ENCODE results near the gene HNRNPUL2.
"Not testable (repeated sequence)": the region's sequence is repeated elsewhere in the genome, so short reads cannot be mapped to it uniquely, and the experiment has no call there.

The HNRNPUL2 gene

DNA sequence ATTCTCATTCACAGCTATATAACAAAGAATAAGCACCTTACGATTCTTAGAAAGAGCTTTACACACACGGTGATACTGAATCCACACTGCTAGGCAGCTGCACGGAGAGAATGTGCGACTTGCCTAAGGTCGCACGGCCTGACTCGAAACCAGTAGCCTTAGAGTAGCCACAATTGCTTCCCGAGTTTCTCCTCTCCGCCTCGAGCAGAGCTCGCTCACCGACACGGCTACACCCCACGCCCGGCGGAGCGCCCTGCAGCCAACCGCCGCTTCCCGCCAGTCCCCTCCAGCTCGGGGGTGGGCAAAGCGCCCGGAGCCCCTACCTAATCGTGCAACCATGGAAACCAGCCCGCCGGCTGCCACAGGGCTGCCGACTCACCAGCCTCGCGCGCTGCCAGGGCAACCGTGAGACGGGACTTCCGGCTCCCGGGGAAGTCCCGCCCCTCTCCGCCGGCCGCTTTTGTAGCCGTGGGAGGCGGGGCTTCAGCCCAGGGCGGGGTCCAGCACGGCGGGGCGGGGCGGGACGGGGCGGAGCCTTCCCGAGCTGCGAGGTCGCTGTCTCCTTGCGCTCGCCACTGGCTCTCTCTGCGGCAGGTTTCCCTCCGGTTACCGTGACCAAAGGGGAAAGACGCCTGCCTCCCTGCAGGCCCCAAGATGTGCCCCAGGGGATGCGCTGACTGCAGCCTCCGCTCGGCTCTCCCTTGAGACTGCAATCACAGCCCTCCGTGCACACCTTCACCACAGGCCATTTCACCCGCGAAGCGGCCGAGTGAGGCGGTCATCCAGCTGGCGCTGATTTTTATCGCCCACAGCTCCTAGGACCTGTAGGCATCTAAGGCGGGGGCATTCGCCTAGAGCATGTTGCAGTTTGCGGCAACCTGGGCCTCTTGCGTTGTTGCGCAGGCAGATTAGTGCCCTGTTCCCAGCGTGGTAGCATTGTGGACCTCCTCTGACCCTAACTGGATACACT lies 21.1 kb downstream of the HNRNPUL2 start:
- Histone ChIP-seq H3K4me3 (IDR thresholded peaks at IDR 0.05; ENCODE audit: insufficient read depth, low read depth, low read length) (no peak overlapping the region), H3K27ac (peak overlapping the region; percentile 82), H3K36me3 (ENCODE audit: insufficient read depth) (no peaks in the 10 kb centered on the region), H3K9ac (peak overlapping the region; percentile 76), H3K27me3 (ENCODE audit: insufficient read depth, low read depth) (no peaks in the 10 kb centered on the region), H2AFZ (ENCODE audit: low read depth) (peak overlapping the region; percentile 75), H3K4me2 (peak overlapping the region; percentile 83), H3K79me2 (ENCODE audit: insufficient read depth, low read depth) (peaks cover 3% of the 10 kb centered on the region; the same call in 1 of the 2 replicates), H3K4me1 (ENCODE audit: low read depth, poor library complexity, severe bottlenecking) (peaks cover 42% of the 10 kb centered on the region), H4K20me1 (ENCODE audit: insufficient read depth) (no peaks in the 10 kb centered on the region)
- TF ChIP-seq, protein P1, sequence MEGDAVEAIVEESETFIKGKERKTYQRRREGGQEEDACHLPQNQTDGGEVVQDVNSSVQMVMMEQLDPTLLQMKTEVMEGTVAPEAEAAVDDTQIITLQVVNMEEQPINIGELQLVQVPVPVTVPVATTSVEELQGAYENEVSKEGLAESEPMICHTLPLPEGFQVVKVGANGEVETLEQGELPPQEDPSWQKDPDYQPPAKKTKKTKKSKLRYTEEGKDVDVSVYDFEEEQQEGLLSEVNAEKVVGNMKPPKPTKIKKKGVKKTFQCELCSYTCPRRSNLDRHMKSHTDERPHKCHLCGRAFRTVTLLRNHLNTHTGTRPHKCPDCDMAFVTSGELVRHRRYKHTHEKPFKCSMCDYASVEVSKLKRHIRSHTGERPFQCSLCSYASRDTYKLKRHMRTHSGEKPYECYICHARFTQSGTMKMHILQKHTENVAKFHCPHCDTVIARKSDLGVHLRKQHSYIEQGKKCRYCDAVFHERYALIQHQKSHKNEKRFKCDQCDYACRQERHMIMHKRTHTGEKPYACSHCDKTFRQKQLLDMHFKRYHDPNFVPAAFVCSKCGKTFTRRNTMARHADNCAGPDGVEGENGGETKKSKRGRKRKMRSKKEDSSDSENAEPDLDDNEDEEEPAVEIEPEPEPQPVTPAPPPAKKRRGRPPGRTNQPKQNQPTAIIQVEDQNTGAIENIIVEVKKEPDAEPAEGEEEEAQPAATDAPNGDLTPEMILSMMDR (conservative IDR thresholded peaks at IDR 0.05; ENCODE audit: low read depth, low read length) = no peak

DNA sequence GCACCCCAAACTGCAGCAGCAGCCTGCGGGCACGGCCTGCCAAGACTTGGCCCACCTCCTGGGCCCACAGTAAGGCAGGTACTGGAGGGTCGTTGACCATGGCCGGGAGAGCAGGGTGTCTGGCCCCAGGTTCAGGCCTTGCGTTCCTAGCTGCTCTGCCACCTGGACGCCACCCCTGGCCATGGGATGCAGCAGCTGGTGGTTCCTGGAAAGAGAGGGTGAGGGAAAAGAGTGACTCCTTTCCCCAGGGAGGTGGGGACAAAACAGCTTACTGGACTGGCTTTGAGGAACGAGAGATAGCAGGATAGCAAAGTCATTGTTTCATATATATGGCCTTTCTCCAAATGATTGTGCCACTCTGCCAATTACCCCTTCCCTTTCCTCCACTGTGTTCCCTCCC lies 21.8 kb downstream of the HNRNPUL2 start:
- Histone ChIP-seq H3K27ac (peak overlapping the region; percentile 82), H3K4me3 (IDR thresholded peaks at IDR 0.05; ENCODE audit: insufficient read depth, low read depth, low read length) (no peak overlapping the region), H3K36me3 (ENCODE audit: insufficient read depth) (no peaks in the 10 kb centered on the region), H2AFZ (ENCODE audit: low read depth) (peak overlapping the region; percentile 75; the same call in 1 of the 2 replicates), H3K4me1 (ENCODE audit: low read depth, poor library complexity, severe bottlenecking) (peaks cover 35% of the 10 kb centered on the region), H3K9ac (peak overlapping the region; percentile 76), H3K79me2 (ENCODE audit: insufficient read depth, low read depth) (no peaks in the 10 kb centered on the region; the same call in 1 of the 2 replicates), H4K20me1 (ENCODE audit: insufficient read depth) (no peaks in the 10 kb centered on the region), H3K4me2 (peak overlapping the region; percentile 66), H3K27me3 (ENCODE audit: insufficient read depth, low read depth) (no peaks in the 10 kb centered on the region)
- TF ChIP-seq, protein P1 (conservative IDR thresholded peaks at IDR 0.05; ENCODE audit: low read depth, low read length) = no peak

DNA sequence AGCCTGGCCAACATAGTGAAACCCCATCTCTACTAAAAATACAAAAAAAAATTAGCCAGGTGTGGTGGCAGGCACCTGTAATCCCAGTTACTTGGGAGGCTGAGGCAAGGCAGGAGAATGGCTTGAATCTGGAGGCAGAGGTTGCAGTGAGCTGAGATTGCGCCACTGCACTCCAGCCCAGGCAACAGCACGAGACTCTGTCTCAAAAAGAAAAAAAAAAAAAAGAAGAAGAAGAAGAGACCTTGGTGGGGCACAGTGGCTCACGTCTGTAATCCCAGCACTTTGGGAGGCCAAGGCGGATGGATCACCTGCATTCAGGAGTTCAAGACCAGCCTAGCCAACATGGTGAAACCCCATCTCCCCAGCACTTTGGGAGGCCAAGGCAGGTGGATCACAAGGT lies 23.3 kb downstream of the HNRNPUL2 start:
- not testable (repeated sequence) for H3K36me3 ChIP-seq (ENCODE audit: insufficient read depth)

DNA sequence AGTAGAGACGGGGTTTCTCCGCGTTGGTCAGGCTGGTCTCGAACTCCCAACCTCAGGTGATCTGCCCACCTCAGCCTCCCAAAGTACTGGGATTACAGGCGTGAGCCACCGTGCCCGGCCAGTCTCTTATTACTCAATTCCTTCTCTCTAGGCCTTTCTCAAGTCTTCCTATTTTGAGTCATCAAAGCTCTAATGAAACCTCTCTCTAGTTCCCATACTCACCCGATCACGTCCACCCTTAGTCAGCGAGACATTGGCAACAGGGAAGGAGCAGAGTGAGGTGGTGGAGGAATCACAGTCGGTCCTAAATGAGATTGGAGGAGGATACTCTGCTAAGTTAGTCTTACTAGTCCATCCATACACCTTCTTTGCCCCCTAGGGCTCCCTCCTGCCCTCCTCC lies 25.0 kb downstream of the HNRNPUL2 start:
- H3K4me1 ChIP-seq (ENCODE audit: low read depth, poor library complexity, severe bottlenecking) = peaks cover 13% of the 10 kb centered on the region
- TF ChIP-seq, protein P1 (conservative IDR thresholded peaks at IDR 0.05; ENCODE audit: low read depth, low read length) = no peak

More for the DNA sequence above, 23.3 kb downstream of the HNRNPUL2 start:
- not testable (repeated sequence) for H4K20me1 ChIP-seq (ENCODE audit: insufficient read depth); H2AFZ ChIP-seq (ENCODE audit: low read depth); H3K9ac ChIP-seq; H3K27ac ChIP-seq; H3K79me2 ChIP-seq (ENCODE audit: insufficient read depth, low read depth); H3K4me2 ChIP-seq; H3K4me3 ChIP-seq (IDR thresholded peaks at IDR 0.05; ENCODE audit: insufficient read depth, low read depth, low read length); H3K27me3 ChIP-seq (ENCODE audit: insufficient read depth, low read depth)
- peaks cover 29% of the 10 kb centered on the region for H3K4me1 ChIP-seq (ENCODE audit: low read depth, poor library complexity, severe bottlenecking)

More for the DNA sequence above, 25.0 kb downstream of the HNRNPUL2 start:
- H3K27me3 ChIP-seq (ENCODE audit: insufficient read depth, low read depth) = no peaks in the 10 kb centered on the region
- H3K4me2 ChIP-seq = no peak overlapping the region
- no peak overlapping the region for H3K4me3 ChIP-seq (IDR thresholded peaks at IDR 0.05; ENCODE audit: insufficient read depth, low read depth, low read length)
- H3K27ac ChIP-seq = no peak overlapping the region
- no peak overlapping the region for H2AFZ ChIP-seq (ENCODE audit: low read depth)
- no peak overlapping the region for H3K9ac ChIP-seq
- no peaks in the 10 kb centered on the region for H4K20me1 ChIP-seq (ENCODE audit: insufficient read depth)
- no peaks in the 10 kb centered on the region; the same call in 1 of the 2 replicates for H3K79me2 ChIP-seq (ENCODE audit: insufficient read depth, low read depth)
- no peaks in the 10 kb centered on the region for H3K36me3 ChIP-seq (ENCODE audit: insufficient read depth)

Measured in KMS-11 (cell line).